Upper lobe of right lung (tissue), 1 donor: ENCODE measurements around the gene CABYR. TPM values are rescaled to one million over a fixed set of nuclear protein-coding genes. Genes with fewer than 3 reads are reported as not detected.

Experiments
- ATAC-seq: fragments of 200-7000 bp; cut with Tn5 transposase; one replicate; pipeline ENCODE4 v1.9.1; 2020; ENCODE audit warnings: mild to moderate bottlenecking, moderate library complexity
- DNase-seq: peaks from one replicate; pipeline ENCODE4 v3.0.0-alpha.2; 2020
- H3K27ac ChIP-seq: fragments of 200-600 bp; one replicate; pipeline ENCODE4 v1.8.0; 2022
- H3K27me3 ChIP-seq: fragments of 200-600 bp; one replicate; pipeline ENCODE4 v1.8.0; 2022; ENCODE audit warnings: mild to moderate bottlenecking
- H3K36me3 ChIP-seq: fragments of 200-600 bp; one replicate; pipeline ENCODE4 v1.8.0; 2022
- H3K4me1 ChIP-seq: fragments of 200-600 bp; one replicate; pipeline ENCODE4 v1.8.0; 2022
- H3K4me3 ChIP-seq: fragments of 200-600 bp; one replicate; pipeline ENCODE4 v1.8.0; 2022; ENCODE audit warnings: mild to moderate bottlenecking
- H3K9me3 ChIP-seq: fragments of 200-600 bp; one replicate; pipeline ENCODE4 v1.8.0; 2022
- CTCF ChIP-seq: fragments of 200-600 bp; IDR thresholded peaks from one replicate; pipeline ENCODE4 v1.8.0; 2022; ENCODE audit warnings: antibody characterized with exemption
- intact Hi-C: fragments of 100-400 bp; cut with DNase I; formaldehyde crosslinking; loops from one replicate; pipeline ENCODE4 v1.11.0; 2022
- total RNA-seq: library from RNA; stranded (reverse); fragmentation: NEBNext Ultra II Directional; extraction: Animal tissue kit (Norgen Biotek cat#: 25700); gene quantifications from one replicate; pipeline ENCODE4 v1.2.1, GENCODE V29; 2021
- donor health status: DM: no; HTN: yes; CAD: no; lungs with severe emphysema.

Gene CABYR
- total RNA-seq, 1 donor from 2014 or later = 1.1 TPM

- TF ChIP-seq CTCF = no peak
Observed at GRCh38 chr18:24187049-24187448, 48.2 kb downstream of the CABYR start.

GRCh38 chr18:24187689-24188088 is 48.8 kb downstream of the CABYR start:
- intact Hi-C loops = no loop called here
- no peaks in the 10 kb centered on the region for H3K36me3 ChIP-seq
- no peaks in the 10 kb centered on the region for H3K9me3 ChIP-seq
- ATAC-seq (peak; percentile 34), DNase-seq (no peak)
- TF ChIP-seq CTCF = no peak
- H3K4me3 ChIP-seq = no peak overlapping the region
- H3K27ac ChIP-seq = no peak overlapping the region
- H3K4me1 ChIP-seq = no peaks in the 10 kb centered on the region
- no peaks in the 10 kb centered on the region for H3K27me3 ChIP-seq

More at GRCh38 chr18:24187049-24187448, 48.2 kb downstream of the CABYR start:
- ATAC-seq (peak; percentile 59), DNase-seq (no peak)
- Histone ChIP-seq H3K36me3 (no peaks in the 10 kb centered on the region), H3K4me3 (no peak overlapping the region), H3K27ac (no peak overlapping the region), H3K9me3 (no peaks in the 10 kb centered on the region), H3K27me3 (no peaks in the 10 kb centered on the region), H3K4me1 (no peaks in the 10 kb centered on the region)
- intact Hi-C loops = no loop called here

- ATAC-seq (no peak), DNase-seq (no peak)
- Histone ChIP-seq H3K27me3 (no peaks in the 10 kb centered on the region), H3K4me1 (no peaks in the 10 kb centered on the region), H3K9me3 (no peaks in the 10 kb centered on the region), H3K36me3 (no peaks in the 10 kb centered on the region), H3K4me3 (no peak overlapping the region), H3K27ac (no peak overlapping the region)
- intact Hi-C loops = no loop called here
- TF ChIP-seq CTCF = no peak
Observed at GRCh38 chr18:24188120-24188519, 49.3 kb downstream of the CABYR start.

- intact Hi-C loops = no loop called here
- Histone ChIP-seq H3K4me1 (no peaks in the 10 kb centered on the region), H3K9me3 (no peaks in the 10 kb centered on the region), H3K36me3 (no peaks in the 10 kb centered on the region), H3K27ac (no peak overlapping the region), H3K4me3 (no peak overlapping the region), H3K27me3 (no peaks in the 10 kb centered on the region)
- ATAC-seq (peak; percentile 51), DNase-seq (no peak)
- TF ChIP-seq CTCF = no peak
Observed at GRCh38 chr18:24189007-24189528, 50.2 kb downstream of the CABYR start.

GRCh38 chr18:24189664-24190346 is 50.9 kb downstream of the CABYR start:
- intact Hi-C loops = no loop called here
- peaks cover 5% of the 10 kb centered on the region for H3K36me3 ChIP-seq
- ATAC-seq = no peak
- no peak overlapping the region for H3K27ac ChIP-seq
- TF ChIP-seq CTCF = no peak
- H3K9me3 ChIP-seq = no peaks in the 10 kb centered on the region
- H3K4me3 ChIP-seq = no peak overlapping the region
- no peaks in the 10 kb centered on the region for H3K27me3 ChIP-seq
- no peak for DNase-seq
- H3K4me1 ChIP-seq = no peaks in the 10 kb centered on the region

GRCh38 chr18:24190590-24190989 is 51.7 kb downstream of the CABYR start:
- DNase-seq (no peak), ATAC-seq (no peak)
- Histone ChIP-seq H3K4me1 (no peaks in the 10 kb centered on the region), H3K9me3 (no peaks in the 10 kb centered on the region), H3K27ac (no peak overlapping the region), H3K27me3 (no peaks in the 10 kb centered on the region), H3K4me3 (no peak overlapping the region), H3K36me3 (peaks cover 5% of the 10 kb centered on the region)
- intact Hi-C loops = no loop called here
- TF ChIP-seq CTCF = no peak
